ENCODE data around the gene SMARCA4.

Gene SMARCA4

GRCh38 chr19:11035441-11036377, 74.9 kb downstream of the SMARCA4 start:
- peak; percentile 77 for DNase-seq (ENCODE audit: low read depth)

GRCh38 chr19:11038511-11038910, 77.7 kb downstream of the SMARCA4 start:
- DNase-seq (ENCODE audit: low read depth) = no peak

GRCh38 chr19:11041194-11041593, 80.4 kb downstream of the SMARCA4 start:
- no peak for DNase-seq (ENCODE audit: low read depth)

GRCh38 chr19:11041966-11042627, 81.3 kb downstream of the SMARCA4 start:
- DNase-seq (ENCODE audit: low read depth) = no peak

- DNase-seq (ENCODE audit: low read depth) = no peak
Observed at GRCh38 chr19:11044431-11044830, 83.6 kb downstream of the SMARCA4 start.

GRCh38 chr19:11045536-11045935, 84.7 kb downstream of the SMARCA4 start:
- DNase-seq (ENCODE audit: low read depth) = no peak

GRCh38 chr19:11046605-11047354, 86.0 kb downstream of the SMARCA4 start:
- no peak for DNase-seq (ENCODE audit: low read depth)

- DNase-seq (ENCODE audit: low read depth) = no peak
Observed at GRCh38 chr19:11047866-11048265, 87.0 kb downstream of the SMARCA4 start.

GRCh38 chr19:11050323-11051114, 89.7 kb downstream of the SMARCA4 start:
- DNase-seq (ENCODE audit: low read depth) = no peak

GRCh38 chr19:11053817-11054195, 93.0 kb downstream of the SMARCA4 start:
- no peak for DNase-seq (ENCODE audit: low read depth)

GRCh38 chr19:11054200-11054599, 93.4 kb downstream of the SMARCA4 start:
- DNase-seq (ENCODE audit: low read depth) = no peak

GRCh38 chr19:11054628-11055027, 93.8 kb downstream of the SMARCA4 start:
- DNase-seq (ENCODE audit: low read depth) = no peak

GRCh38 chr19:11058246-11059030, 97.6 kb downstream of the SMARCA4 start:
- no peak for DNase-seq (ENCODE audit: low read depth)

- no peak for DNase-seq (ENCODE audit: low read depth)
Observed at GRCh38 chr19:11059511-11060358, 98.9 kb downstream of the SMARCA4 start.

GRCh38 chr19:11061952-11062351, 101.1 kb downstream of the SMARCA4 start:
- no peak for DNase-seq (ENCODE audit: low read depth)

GRCh38 chr19:11063434-11063833, 102.6 kb downstream of the SMARCA4 start:
- DNase-seq (ENCODE audit: low read depth) = no peak

- no peak for DNase-seq (ENCODE audit: low read depth)
Observed at GRCh38 chr19:11064831-11065303, 104.0 kb downstream of the SMARCA4 start.

GRCh38 chr19:11066326-11066725, 105.5 kb downstream of the SMARCA4 start:
- no peak for DNase-seq (ENCODE audit: low read depth)

GRCh38 chr19:11067356-11068113, 106.7 kb downstream of the SMARCA4 start:
- DNase-seq (ENCODE audit: low read depth) = no peak
